ENCODE data around the gene PITPNM3.
A peak's percentile ranks its signal among the peaks of the same experiment; 100 is the strongest.

Gene PITPNM3

GRCh38 chr17:6462692-6463091 lies 93.7 kb downstream of the PITPNM3 start:
- DNase-seq (ENCODE audit: low read depth) = no peak

GRCh38 chr17:6461792-6462524 lies 94.4 kb downstream of the PITPNM3 start:
- no peak for DNase-seq (ENCODE audit: low read depth)

GRCh38 chr17:6461246-6461645 lies 95.1 kb downstream of the PITPNM3 start:
- DNase-seq (ENCODE audit: low read depth) = no peak

- DNase-seq (ENCODE audit: low read depth) = no peak
Measured at GRCh38 chr17:6460531-6461161, 95.7 kb downstream of the PITPNM3 start.

- DNase-seq (ENCODE audit: low read depth) = no peak
Measured at GRCh38 chr17:6458460-6458950, 97.8 kb downstream of the PITPNM3 start.

- DNase-seq (ENCODE audit: low read depth) = no peak
Measured at GRCh38 chr17:6457688-6458459, 98.5 kb downstream of the PITPNM3 start.

- no peak for DNase-seq (ENCODE audit: low read depth)
Measured at GRCh38 chr17:6456914-6457687, 99.3 kb downstream of the PITPNM3 start.

GRCh38 chr17:6456321-6456720 lies 100.0 kb downstream of the PITPNM3 start:
- DNase-seq (ENCODE audit: low read depth) = no peak

GRCh38 chr17:6455321-6455705 lies 101.0 kb downstream of the PITPNM3 start:
- DNase-seq (ENCODE audit: low read depth) = peak; percentile 9

GRCh38 chr17:6454495-6455320 lies 101.6 kb downstream of the PITPNM3 start:
- DNase-seq (ENCODE audit: low read depth) = no peak

GRCh38 chr17:6453279-6454024 lies 102.9 kb downstream of the PITPNM3 start:
- DNase-seq (ENCODE audit: low read depth) = no peak

- no peak for DNase-seq (ENCODE audit: low read depth)
Measured at GRCh38 chr17:6452471-6453266, 103.7 kb downstream of the PITPNM3 start.

GRCh38 chr17:6450926-6451832 lies 105.2 kb downstream of the PITPNM3 start:
- no peak for DNase-seq (ENCODE audit: low read depth)

- DNase-seq (ENCODE audit: low read depth) = no peak
Measured at GRCh38 chr17:6449307-6449706, 107.0 kb downstream of the PITPNM3 start.

GRCh38 chr17:6448473-6448872 lies 107.9 kb downstream of the PITPNM3 start:
- no peak for DNase-seq (ENCODE audit: low read depth)

GRCh38 chr17:6446516-6447100 lies 109.7 kb downstream of the PITPNM3 start:
- DNase-seq (ENCODE audit: low read depth) = no peak

GRCh38 chr17:6444571-6445335 lies 111.6 kb downstream of the PITPNM3 start:
- no peak for DNase-seq (ENCODE audit: low read depth)
